SU-DHL-6 (cell line): Measurements from ENCODE around the gene DLG2.

Experiments
- H2AFZ ChIP-seq: fragments of 200-600 bp; sonication (generic); 2 replicates; pipeline ENCODE4 v1.6.1; 2014; ENCODE audit warnings: low read depth, mild to moderate bottlenecking, moderate library complexity, mixed read lengths, antibody characterized with exemption, low read length; ENCODE audit not compliant: severe bottlenecking
- H3F3A ChIP-seq: fragments of 200-600 bp; shearing (Covaris generic); 2 replicates; pipeline ENCODE4 v1.6.0; 2016; ENCODE audit warnings: antibody characterized with exemption, mild to moderate bottlenecking; ENCODE audit not compliant: insufficient read depth
- H3K27ac ChIP-seq: fragments of 200-600 bp; sonication (generic); 2 replicates; pipeline ENCODE4 v1.5.1; 2016; ENCODE audit warnings: low read depth, mild to moderate bottlenecking, low read length, moderate library complexity, mixed read lengths
- H3K27me3 ChIP-seq: fragments of 200-600 bp; sonication (generic), shearing (Covaris generic); 2 replicates; pipeline ENCODE4 v1.6.0; 2014; ENCODE audit warnings: mild to moderate bottlenecking, low read length
- H3K36me3 ChIP-seq: fragments of 200-600 bp; sonication (generic); 2 replicates; pipeline ENCODE4 v1.6.1; 2014; ENCODE audit warnings: mild to moderate bottlenecking, low read length, mixed read lengths
- H3K4me2 ChIP-seq: fragments of 300-600, 200-600 bp; shearing (Covaris generic), sonication (generic); 2 replicates; pipeline ENCODE4 v1.6.0; 2014; ENCODE audit warnings: low read length, low read depth, mild to moderate bottlenecking; ENCODE audit not compliant: poor library complexity, severe bottlenecking
- H3K4me3 ChIP-seq: fragments of 200-600 bp; sonication (generic); 2 replicates; pipeline ENCODE4 v1.5.1; 2014; ENCODE audit warnings: antibody characterized with exemption, low read length, mild to moderate bottlenecking, mixed read lengths; ENCODE audit not compliant: insufficient read depth, poor library complexity, severe bottlenecking
- H3K79me2 ChIP-seq: fragments of 200-600 bp; sonication (generic); 2 replicates; pipeline ENCODE4 v1.6.1; 2014; ENCODE audit warnings: mild to moderate bottlenecking, low read length, moderate library complexity; ENCODE audit not compliant: insufficient read depth
- H3K9ac ChIP-seq: fragments of 200-600 bp; sonication (generic); 2 replicates; pipeline ENCODE4 v1.7.0; 2014; ENCODE audit warnings: mild to moderate bottlenecking, low read length
- H3K9me2 ChIP-seq: fragments of 200-600 bp; sonication (generic); replicated peaks from 2 replicates; pipeline ENCODE4 v1.6.1; 2014; ENCODE audit warnings: low read length; ENCODE audit not compliant: insufficient read depth
- H3K9me3 ChIP-seq: fragments of 200-600 bp; sonication (generic); 2 replicates; pipeline ENCODE4 v1.6.1; 2014; ENCODE audit warnings: low read length, mixed read lengths; ENCODE audit not compliant: insufficient read depth
- H4K20me1 ChIP-seq: fragments of 200-600 bp; sonication (generic); 2 replicates; pipeline ENCODE4 v1.6.1; 2014; ENCODE audit warnings: low read depth, mild to moderate bottlenecking, antibody characterized with exemption, low read length, moderate library complexity, mixed read lengths
- EZH2phosphoT487 ChIP-seq: fragments of 200-600 bp; sonication (generic), shearing (Covaris generic); conservative IDR thresholded peaks from 2 replicates; pipeline ENCODE4 v1.6.1; 2018; ENCODE audit warnings: mild to moderate bottlenecking, antibody characterized with exemption, low read length, moderate library complexity, mixed read lengths
- TF ChIP-seq, protein P1 (sequence below): fragments of 200-600 bp; sonication (generic); IDR thresholded peaks from one replicate; pipeline ENCODE4 v1.5.1; 2017; ENCODE audit warnings: antibody characterized with exemption, mild to moderate bottlenecking, low read length, moderate library complexity; ENCODE audit not compliant: insufficient read depth, poor library complexity, severe bottlenecking

Gene DLG2

DNA sequence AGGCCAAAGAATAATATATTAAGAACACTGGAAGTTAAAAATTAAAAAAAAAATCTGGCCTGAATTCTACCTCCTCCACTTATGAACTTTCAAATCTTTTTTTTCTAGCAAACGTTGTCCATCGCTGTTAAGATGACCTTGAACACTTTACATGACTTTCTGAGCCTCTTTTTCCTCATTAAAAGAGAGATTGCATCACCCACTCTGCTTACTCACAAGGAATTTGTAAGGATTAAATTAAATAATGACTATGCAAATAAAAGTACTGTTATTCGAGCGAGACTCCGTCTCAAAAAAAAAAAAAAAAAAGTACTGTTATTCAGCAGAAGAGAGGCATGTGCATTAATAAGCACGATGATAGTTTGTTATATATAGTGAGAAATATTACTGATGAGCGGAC lies 2055.8 kb downstream of the DLG2 start:
- Histone ChIP-seq H3K36me3 (no peaks in the 10 kb centered on the region), H2AFZ (no peak overlapping the region), H4K20me1 (no peaks in the 10 kb centered on the region), H3K79me2 (no peaks in the 10 kb centered on the region), H3K27me3 (no peaks in the 10 kb centered on the region), H3K9ac (no peak overlapping the region), H3K9me3 (no peaks in the 10 kb centered on the region), H3F3A (no peaks in the 10 kb centered on the region), H3K4me2 (no peak overlapping the region), H3K27ac (no peak overlapping the region), H3K9me2 (no peaks in the 10 kb centered on the region), H3K4me3 (no peak overlapping the region)
- TF ChIP-seq EZH2phosphoT487: no peak
- TF ChIP-seq, protein P1, sequence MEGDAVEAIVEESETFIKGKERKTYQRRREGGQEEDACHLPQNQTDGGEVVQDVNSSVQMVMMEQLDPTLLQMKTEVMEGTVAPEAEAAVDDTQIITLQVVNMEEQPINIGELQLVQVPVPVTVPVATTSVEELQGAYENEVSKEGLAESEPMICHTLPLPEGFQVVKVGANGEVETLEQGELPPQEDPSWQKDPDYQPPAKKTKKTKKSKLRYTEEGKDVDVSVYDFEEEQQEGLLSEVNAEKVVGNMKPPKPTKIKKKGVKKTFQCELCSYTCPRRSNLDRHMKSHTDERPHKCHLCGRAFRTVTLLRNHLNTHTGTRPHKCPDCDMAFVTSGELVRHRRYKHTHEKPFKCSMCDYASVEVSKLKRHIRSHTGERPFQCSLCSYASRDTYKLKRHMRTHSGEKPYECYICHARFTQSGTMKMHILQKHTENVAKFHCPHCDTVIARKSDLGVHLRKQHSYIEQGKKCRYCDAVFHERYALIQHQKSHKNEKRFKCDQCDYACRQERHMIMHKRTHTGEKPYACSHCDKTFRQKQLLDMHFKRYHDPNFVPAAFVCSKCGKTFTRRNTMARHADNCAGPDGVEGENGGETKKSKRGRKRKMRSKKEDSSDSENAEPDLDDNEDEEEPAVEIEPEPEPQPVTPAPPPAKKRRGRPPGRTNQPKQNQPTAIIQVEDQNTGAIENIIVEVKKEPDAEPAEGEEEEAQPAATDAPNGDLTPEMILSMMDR: no peak

DNA sequence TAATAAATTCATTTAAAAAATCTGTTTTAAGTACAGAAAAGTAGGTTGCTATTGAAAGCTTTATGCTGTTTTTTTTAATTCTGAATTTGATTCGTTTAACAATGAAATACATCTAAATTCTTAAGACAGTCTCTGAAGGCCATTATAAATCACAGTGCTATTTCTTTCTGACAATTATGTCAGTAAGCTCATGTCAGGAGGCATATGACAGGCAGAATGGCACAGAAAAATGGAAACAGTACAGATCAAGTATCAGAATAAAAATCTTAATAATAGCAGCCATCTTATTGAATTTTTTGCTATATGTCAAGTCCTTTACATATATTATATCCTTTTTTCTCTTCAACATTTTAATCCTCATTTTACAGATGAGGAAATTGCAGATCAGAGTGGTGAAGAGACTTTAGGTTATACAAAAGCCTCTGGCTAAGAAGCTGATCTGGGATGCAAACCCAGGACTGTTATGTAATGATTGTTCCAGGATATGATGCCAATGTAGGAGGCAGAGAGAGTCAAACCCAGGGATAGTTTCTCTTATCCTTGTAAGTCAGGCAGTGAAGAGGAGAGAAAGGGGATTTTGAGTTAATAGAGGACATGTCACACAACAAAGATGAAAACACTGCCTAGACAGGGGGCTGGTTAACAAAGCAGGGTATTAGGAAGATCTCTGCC lies 2057.9 kb downstream of the DLG2 start:
- Histone ChIP-seq H3K27ac (no peak overlapping the region), H3K9me2 (no peaks in the 10 kb centered on the region), H3K9me3 (no peaks in the 10 kb centered on the region), H3K79me2 (no peaks in the 10 kb centered on the region), H4K20me1 (no peaks in the 10 kb centered on the region), H2AFZ (no peak overlapping the region), H3K4me2 (no peak overlapping the region), H3K9ac (no peak overlapping the region), H3K4me3 (no peak overlapping the region), H3K36me3 (no peaks in the 10 kb centered on the region), H3F3A (no peaks in the 10 kb centered on the region), H3K27me3 (no peaks in the 10 kb centered on the region)
- TF ChIP-seq, protein P1: no peak
- no peak for TF ChIP-seq EZH2phosphoT487

DNA sequence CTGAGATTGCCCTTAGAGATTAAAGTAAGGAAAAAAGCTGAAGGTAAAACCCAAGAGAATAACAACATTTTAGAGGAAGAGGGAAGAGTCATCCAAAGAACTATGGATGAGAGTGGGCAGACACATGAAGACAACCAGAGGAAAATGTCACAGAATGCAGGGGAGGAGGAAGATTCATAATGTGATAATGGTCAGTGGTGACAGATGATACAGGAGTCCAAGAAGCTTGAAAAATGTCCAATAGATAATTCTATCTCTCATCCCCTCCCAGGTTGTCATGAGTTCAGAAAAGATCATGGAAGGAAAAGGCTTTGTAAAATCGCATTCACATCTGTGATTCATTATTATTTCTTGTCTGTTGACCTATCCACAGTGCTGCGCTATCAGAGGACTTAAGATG lies 2058.6 kb downstream of the DLG2 start:
- H3K79me2 ChIP-seq: no peaks in the 10 kb centered on the region
- no peaks in the 10 kb centered on the region for H3K36me3 ChIP-seq
- no peak overlapping the region for H3K27ac ChIP-seq
- no peaks in the 10 kb centered on the region for H3F3A ChIP-seq
- H3K4me3 ChIP-seq: no peak overlapping the region
- no peaks in the 10 kb centered on the region for H3K9me2 ChIP-seq
- TF ChIP-seq EZH2phosphoT487: no peak
- TF ChIP-seq, protein P1: no peak
- no peaks in the 10 kb centered on the region for H3K27me3 ChIP-seq
- H2AFZ ChIP-seq: no peak overlapping the region
- no peak overlapping the region for H3K9ac ChIP-seq
- H4K20me1 ChIP-seq: no peaks in the 10 kb centered on the region
- no peak overlapping the region for H3K4me2 ChIP-seq
- H3K9me3 ChIP-seq: no peaks in the 10 kb centered on the region
